Measurements from ENCODE around the gene SLC13A5.
"Not testable (repeated sequence)": the region's sequence is repeated elsewhere in the genome, so short reads cannot be mapped to it uniquely, and the experiment has no call there.

SLC13A5 gene

GRCh38 chr17:6702567-6703215 lies 10.5 kb downstream of the SLC13A5 start:
- DNase-seq: no peak
- TF ChIP-seq GATA1 (IDR thresholded peaks at IDR 0.05; ENCODE audit: low read depth, low read length): no peak
- TF ChIP-seq POLR2A (IDR thresholded peaks at IDR 0.05; ENCODE audit: low read length): no peak

- TF ChIP-seq POLR2A (IDR thresholded peaks at IDR 0.05; ENCODE audit: low read length): no peak
- TF ChIP-seq GATA1 (IDR thresholded peaks at IDR 0.05; ENCODE audit: low read depth, low read length): no peak
- peak; percentile 26 to 36 for DNase-seq
Measured at GRCh38 chr17:6701719-6702118, 11.4 kb downstream of the SLC13A5 start.

DNA sequence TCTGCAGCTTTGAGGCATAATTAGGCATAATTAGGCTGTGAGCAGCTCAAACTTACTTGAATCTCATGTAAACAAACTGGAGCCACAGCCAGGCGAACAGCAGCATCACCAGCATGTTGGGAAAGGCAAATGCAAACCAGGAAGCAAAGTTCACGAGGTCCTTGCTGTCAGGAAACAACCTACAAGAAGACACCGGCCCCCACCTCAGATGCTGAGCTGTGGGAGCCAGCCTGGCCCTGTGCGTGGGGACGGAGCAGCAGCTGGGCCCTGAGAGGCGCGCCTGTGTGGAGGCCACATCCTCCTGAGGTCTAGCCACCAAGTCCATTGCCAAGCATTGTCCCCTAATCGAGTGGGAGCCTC lies 12.2 kb downstream of the SLC13A5 start:
- DNase-seq: no peak
- TF ChIP-seq POLR2A (IDR thresholded peaks at IDR 0.05; ENCODE audit: low read length) (no peak), GATA1 (IDR thresholded peaks at IDR 0.05; ENCODE audit: low read depth, low read length) (no peak)

DNA sequence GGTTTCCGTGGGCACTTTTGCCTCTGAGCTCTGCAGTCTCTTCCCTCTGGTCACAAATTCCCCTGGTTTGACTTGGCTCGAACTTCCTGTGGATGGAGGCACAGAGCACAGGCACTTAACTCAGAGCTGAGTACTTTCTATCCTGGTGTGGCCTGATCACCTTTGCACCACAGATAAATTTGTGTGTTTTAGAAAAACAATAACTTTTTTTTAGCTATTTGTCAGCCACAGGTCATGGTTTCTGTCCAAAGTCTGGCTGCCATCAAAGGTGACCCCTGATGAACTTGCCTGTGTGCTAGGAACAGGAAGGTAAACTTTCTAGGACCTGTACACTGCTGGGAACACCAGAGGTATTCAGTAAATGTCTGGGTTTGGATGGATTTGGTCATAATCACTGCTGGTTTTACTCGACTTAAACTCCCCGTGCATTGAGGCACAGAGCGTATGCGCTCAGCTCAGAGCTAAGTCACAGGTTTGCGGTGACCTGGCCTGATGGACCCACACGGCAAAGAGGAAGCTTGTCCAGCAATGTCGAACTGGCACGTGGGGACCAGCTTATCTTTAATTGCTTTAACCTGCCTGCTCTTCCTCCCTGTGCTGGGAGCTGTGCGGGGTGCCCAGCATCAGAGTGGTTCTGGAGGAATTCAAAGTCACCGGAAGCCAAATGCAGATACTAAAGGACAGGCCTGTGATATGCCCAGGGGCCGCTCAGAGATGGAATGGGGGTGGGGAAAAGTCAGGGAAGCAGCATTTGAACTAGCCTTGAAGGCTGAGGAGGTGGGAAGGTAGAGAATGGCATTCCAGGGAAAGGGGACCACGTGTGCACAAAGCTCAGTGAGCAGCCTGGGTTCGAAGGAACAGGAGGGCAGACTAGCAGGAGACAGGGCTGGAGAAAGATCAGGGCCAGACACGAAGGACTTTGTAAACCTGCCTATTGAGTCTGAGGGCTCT lies 12.9 kb downstream of the SLC13A5 start:
- TF ChIP-seq GATA1 (IDR thresholded peaks at IDR 0.05; ENCODE audit: low read depth, low read length) (no peak), POLR2A (IDR thresholded peaks at IDR 0.05; ENCODE audit: low read length) (no peak)
- no peak for DNase-seq

DNA sequence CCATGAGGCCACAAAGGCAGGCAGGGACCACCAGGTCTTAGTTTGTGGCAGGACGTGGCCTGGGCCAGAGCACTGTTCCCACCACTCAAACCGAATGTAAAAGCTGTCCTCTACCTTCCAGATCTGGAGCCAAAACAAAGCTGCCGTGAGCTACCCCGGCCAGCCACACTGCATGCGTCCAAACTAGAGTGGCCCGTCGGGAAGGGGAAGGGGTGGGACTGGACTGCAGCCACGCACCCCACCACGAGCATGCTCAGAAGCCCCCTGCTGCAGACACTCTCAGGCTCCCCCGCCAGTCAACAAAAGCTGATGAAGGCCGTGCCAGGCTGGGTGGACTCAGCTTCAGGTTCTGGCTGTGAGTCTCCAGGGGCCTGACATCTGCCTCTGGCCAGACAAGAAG lies 15.2 kb downstream of the SLC13A5 start:
- TF ChIP-seq GATA1 (IDR thresholded peaks at IDR 0.05; ENCODE audit: low read depth, low read length) (no peak), POLR2A (IDR thresholded peaks at IDR 0.05; ENCODE audit: low read length) (no peak)
- no peak for DNase-seq

GRCh38 chr17:6696906-6697305 lies 16.3 kb downstream of the SLC13A5 start:
- no peak for DNase-seq
- TF ChIP-seq GATA1 (IDR thresholded peaks at IDR 0.05; ENCODE audit: low read depth, low read length) (no peak), POLR2A (IDR thresholded peaks at IDR 0.05; ENCODE audit: low read length) (no peak)

DNA sequence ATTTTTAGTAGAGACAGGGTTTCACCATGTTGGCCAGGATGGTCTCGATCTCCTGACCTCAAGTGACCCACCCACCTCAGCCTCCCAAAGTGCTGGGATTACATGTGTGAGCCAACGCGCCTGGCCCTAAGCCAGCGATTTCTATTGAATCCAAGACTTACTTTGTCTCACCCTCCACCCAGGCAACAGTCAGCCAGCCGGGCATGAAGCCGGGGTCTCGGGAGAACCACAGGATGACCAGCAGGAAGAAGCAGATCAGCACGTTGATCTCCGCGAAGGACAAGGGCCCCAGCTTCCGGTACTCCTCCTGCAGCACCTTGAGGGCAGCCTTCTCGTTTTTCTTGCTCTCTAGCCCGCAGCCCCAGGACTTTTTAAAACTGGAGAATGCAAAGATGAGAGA lies 17.6 kb downstream of the SLC13A5 start:
- TF ChIP-seq POLR2A (IDR thresholded peaks at IDR 0.05; ENCODE audit: low read length): no peak
- TF ChIP-seq GATA1 (IDR thresholded peaks at IDR 0.05; ENCODE audit: low read depth, low read length): no peak
- no peak for DNase-seq

DNA sequence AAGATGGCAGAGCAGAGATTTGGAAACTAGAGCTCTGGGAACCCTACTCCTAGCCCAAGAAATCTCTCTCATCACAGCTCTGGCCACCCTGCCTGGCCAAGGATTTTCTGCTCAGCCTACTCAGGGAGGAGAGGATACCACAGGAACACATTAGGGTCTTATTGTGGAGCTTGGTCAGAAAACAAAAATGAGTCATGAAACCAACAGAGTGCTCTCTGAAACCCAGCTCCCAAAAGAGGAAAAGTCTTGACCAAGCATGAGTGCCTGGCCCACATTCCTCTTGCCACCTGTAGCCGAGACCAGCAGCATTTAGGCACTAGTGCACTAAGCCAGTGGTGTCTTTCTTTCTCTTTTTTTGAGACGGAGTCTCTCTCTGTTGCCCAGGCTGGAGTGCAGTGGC lies 18.1 kb downstream of the SLC13A5 start:
- no peak for TF ChIP-seq GATA1 (IDR thresholded peaks at IDR 0.05; ENCODE audit: low read depth, low read length)
- no peak for TF ChIP-seq POLR2A (IDR thresholded peaks at IDR 0.05; ENCODE audit: low read length)
- DNase-seq: no peak

DNA sequence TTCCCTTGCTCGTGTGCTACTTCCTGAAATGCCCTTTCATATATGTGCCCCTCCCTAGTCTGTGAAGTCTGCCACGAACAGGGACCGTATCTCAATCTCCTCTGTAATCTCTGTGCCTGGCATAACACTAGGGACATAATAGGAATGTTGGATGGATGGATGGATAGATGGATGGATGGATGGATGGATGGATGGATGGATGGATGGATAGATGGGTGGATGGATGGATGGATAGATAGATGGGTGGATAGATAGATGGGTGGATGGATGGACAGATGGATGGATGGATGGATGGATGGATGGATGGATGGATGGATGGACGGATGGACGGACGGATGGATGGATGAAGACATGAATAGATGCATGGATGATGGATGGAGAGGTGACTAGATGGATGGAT lies 21.2 kb downstream of the SLC13A5 start:
- DNase-seq: not testable (repeated sequence)

DNA sequence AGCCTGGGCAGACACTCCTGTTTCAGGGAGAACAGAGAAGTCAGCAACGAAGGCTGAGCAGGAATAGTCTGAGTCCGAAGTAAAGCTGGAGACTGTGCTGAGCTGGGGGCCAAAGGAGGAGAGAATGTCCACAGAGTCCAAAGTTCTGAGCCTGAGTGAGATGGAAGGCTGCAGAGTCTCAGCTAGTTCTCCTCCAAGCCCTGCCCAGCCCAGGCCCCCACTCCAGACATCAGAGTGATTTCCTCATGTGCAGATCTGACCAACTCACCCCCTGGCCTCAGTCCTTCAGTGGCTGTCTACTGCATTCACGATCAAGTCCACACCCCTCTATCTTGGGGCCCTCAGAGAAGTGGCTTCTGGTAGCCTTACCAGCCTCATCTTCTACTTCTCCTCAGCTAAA lies 21.6 kb downstream of the SLC13A5 start:
- no peak for TF ChIP-seq GATA1 (IDR thresholded peaks at IDR 0.05; ENCODE audit: low read depth, low read length)
- no peak for TF ChIP-seq POLR2A (IDR thresholded peaks at IDR 0.05; ENCODE audit: low read length)
- DNase-seq: no peak

- no peak for DNase-seq
- TF ChIP-seq GATA1 (IDR thresholded peaks at IDR 0.05; ENCODE audit: low read depth, low read length) (no peak), POLR2A (IDR thresholded peaks at IDR 0.05; ENCODE audit: low read length) (no peak)
Measured at GRCh38 chr17:6690641-6691040, 22.5 kb downstream of the SLC13A5 start.

GRCh38 chr17:6688944-6689343 lies 24.2 kb downstream of the SLC13A5 start:
- TF ChIP-seq POLR2A (IDR thresholded peaks at IDR 0.05; ENCODE audit: low read length) (no peak), GATA1 (IDR thresholded peaks at IDR 0.05; ENCODE audit: low read depth, low read length) (no peak)

GRCh38 chr17:6686026-6686425 lies 27.1 kb downstream of the SLC13A5 start:
- TF ChIP-seq GATA1 (IDR thresholded peaks at IDR 0.05; ENCODE audit: low read depth, low read length) (no peak), POLR2A (IDR thresholded peaks at IDR 0.05; ENCODE audit: low read length) (no peak)
- no peak for DNase-seq

More at GRCh38 chr17:6688944-6689343, 24.2 kb downstream of the SLC13A5 start:
- DNase-seq: no peak

- no peak for TF ChIP-seq GATA1 (IDR thresholded peaks at IDR 0.05; ENCODE audit: low read depth, low read length)
- TF ChIP-seq POLR2A (IDR thresholded peaks at IDR 0.05; ENCODE audit: low read length): no peak
- no peak for DNase-seq
Measured at GRCh38 chr17:6684881-6685767, 28.0 kb downstream of the SLC13A5 start.

Measured in erythroblast (primary cell).